WI38 (cell line): ENCODE data around the gene CPA4.

Source experiments
- H3K4me3 ChIP-seq: 2 replicates; pipeline ENCODE4 v1.5.1; 2011; ENCODE audit warnings: low read depth, mild to moderate bottlenecking, control low read depth, low read length
- CTCF ChIP-seq: IDR thresholded peaks from 2 replicates; pipeline ENCODE4 v1.5.1; 2012; ENCODE audit warnings: low read depth, mild to moderate bottlenecking, control low read depth, low read length

The CPA4 gene

DNA sequence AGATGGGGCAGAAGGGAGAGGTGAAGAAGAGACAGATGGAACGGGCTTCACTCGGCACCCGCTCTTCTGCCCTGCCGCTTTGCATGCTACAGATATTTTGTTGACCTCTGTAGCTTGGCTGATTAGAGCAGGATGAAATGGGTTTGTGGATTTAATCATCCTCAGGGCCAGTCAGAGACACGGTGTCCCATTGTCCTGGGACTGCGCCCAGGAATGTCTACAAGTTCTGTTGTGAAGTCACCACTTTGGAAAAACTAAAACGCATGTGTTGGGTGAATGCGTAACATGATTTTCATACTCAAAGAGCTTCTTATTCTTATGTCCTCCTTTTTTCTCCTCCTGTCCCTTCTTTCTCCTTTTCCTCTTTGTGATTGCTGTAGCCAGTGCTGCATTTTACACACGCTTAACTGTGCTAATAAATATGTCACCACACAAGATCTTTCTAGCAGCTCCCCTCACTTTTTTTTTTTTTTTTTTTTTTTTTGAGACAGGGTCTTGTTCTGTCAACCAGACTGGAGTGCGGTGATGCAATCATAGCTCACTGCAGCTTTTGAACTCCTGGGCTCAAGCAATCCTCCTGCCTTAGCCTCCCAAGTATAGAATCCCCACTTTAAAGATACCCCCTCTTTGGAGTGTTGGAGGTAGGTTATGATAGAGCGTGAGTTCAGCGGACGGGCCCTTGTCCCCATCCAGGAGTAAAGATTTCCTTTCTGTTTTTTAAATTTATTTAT lies 3.4 kb downstream of the CPA4 start:
- no peak overlapping the region for H3K4me3 ChIP-seq

DNA sequence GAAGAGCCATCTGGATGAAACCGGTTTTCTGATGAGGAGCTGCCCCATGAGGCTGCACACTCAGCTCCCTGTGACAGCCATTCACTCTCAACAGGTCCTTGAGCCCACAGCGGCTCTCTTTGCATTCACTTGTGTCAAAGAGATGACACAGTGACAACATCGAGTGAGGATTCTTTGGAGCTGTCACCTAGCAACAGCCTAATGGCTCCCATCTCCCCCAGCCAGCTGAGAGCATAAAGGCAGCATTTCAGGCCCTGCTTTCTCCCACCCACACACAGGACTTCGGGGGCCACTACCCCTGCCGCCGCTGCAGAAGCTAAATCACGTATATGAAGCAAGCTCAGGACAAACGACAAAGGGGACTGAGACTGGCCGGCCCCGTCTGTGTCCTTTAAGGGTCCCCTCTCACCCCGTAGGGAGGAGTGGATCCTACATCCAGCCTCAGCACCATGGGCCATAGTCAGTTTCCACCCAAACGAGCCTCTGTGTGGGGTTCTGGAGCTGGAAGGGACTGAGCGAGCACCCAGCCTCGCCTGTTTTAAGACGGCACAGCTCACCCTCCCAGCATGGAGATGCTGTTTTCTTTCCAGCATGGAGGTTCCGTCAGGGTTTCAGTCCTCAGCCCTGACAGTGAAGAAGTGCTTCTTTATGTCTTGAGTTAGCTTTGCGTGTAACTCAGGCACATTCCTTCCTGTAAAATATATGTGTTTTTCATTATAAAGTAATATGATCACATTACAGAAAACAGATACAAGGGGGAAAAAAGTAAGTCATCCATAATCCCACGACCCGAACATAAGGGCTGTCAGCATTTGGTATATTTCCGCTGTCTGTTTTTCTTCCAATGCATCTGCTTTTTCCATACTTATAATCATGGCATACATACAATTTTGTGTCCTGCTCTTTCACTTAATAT lies 4.9 kb downstream of the CPA4 start:
- no peak for TF ChIP-seq CTCF

More for the DNA sequence above, 3.4 kb downstream of the CPA4 start:
- TF ChIP-seq CTCF, result no peak

GRCh38 chr7:130298544-130299326 lies 5.8 kb downstream of the CPA4 start:
- no peak for TF ChIP-seq CTCF
- no peak overlapping the region for H3K4me3 ChIP-seq

More for the DNA sequence above, 4.9 kb downstream of the CPA4 start:
- no peak overlapping the region for H3K4me3 ChIP-seq

- H3K4me3 ChIP-seq, result no peak overlapping the region
- TF ChIP-seq CTCF, result no peak
These were observed 6.9 kb downstream of the CPA4 start for GRCh38 chr7:130299866-130300265.

DNA sequence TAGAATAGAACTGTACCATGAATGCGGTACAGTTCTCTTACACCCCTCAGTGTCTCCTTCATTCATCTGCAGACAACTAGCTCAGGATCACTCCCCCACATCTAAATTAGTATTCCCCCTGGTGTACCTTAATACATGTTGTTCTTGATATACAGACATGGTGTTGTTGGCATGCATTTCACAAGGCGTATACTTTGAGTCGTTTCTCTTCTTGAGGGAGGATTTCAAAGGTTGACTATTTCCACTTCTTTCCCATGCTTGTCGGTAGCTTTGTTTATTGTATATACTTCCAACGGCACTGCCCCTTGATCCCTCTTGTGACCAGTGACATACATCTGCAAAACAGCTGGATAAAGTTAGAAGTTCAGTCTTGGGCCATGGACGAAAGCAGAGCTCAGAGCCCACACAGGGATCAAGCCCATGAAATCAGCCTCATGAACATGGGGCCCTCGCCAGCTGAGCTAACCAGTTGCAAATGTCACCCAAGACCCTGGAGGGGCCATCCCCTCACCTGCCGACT lies 8.6 kb downstream of the CPA4 start:
- no peak overlapping the region for H3K4me3 ChIP-seq
- TF ChIP-seq CTCF, result no peak

GRCh38 chr7:130302649-130303048 lies 9.7 kb downstream of the CPA4 start:
- no peak overlapping the region for H3K4me3 ChIP-seq

More at GRCh38 chr7:130302649-130303048, 9.7 kb downstream of the CPA4 start:
- no peak for TF ChIP-seq CTCF
